Natural killer cell (primary cell): ENCODE data around the gene PRKAR1B. TPM values are rescaled to one million over a fixed set of nuclear protein-coding genes. Genes with fewer than 3 reads are reported as not detected.
"Not testable (repeated sequence)": the region's sequence is repeated elsewhere in the genome, so short reads cannot be mapped to it uniquely, and the experiment has no call there.

ENCODE experiments used
- ATAC-seq, 3 donors: fragments of 150-1000 bp in 2 of 3; fragments of 200-7000 bp in 1 of 3; cut with Tn5 transposase; 1 replicate in 1 of 3; 2 replicates in 2 of 3; pipeline ENCODE4 v1.10.0; 2021; ENCODE audit warnings: mild to moderate bottlenecking in 2 of 3, moderate library complexity in 2 of 3
- DNase-seq, 2 donors: peaks; one replicate each; pipeline versions ENCODE4 v3.0.0 to v3.0.0-alpha.2; 2013 to 2021; ENCODE audit warnings: mixed read lengths in 1 of 2
- H3K27ac ChIP-seq: one replicate; pipeline ENCODE4 v1.5.1; 2013; ENCODE audit warnings: mild to moderate bottlenecking, low read length
- H3K27me3 ChIP-seq: one replicate; pipeline ENCODE4 v1.6.1; 2013; ENCODE audit warnings: low read length; ENCODE audit not compliant: control insufficient read depth, insufficient read depth
- H3K36me3 ChIP-seq: one replicate; pipeline ENCODE4 v1.6.1; 2013; ENCODE audit warnings: low read length; ENCODE audit not compliant: control insufficient read depth, insufficient read depth
- H3K4me1 ChIP-seq: one replicate; pipeline ENCODE4 v1.6.1; 2013; ENCODE audit warnings: low read length; ENCODE audit not compliant: control insufficient read depth, insufficient read depth
- H3K4me3 ChIP-seq: one replicate; pipeline ENCODE4 v1.5.1; 2013; ENCODE audit warnings: low read length
- H3K9me3 ChIP-seq: one replicate; pipeline ENCODE4 v1.6.1; 2013; ENCODE audit warnings: low read length; ENCODE audit not compliant: control insufficient read depth, insufficient read depth
- H3K27ac Mint-ChIP-seq, 2 donors: one replicate each; pipeline ENCODE4 v1.8.0; 2022; ENCODE audit warnings: mild to moderate bottlenecking in 2 of 2, mixed read lengths in 2 of 2, moderate library complexity in 1 of 2
- H3K27me3 Mint-ChIP-seq, 2 donors: one replicate each; pipeline ENCODE4 v1.8.0; 2022; ENCODE audit warnings: low read depth in 2 of 2, mixed read lengths in 2 of 2
- H3K36me3 Mint-ChIP-seq: one replicate; pipeline ENCODE4 v1.8.0; 2022; ENCODE audit warnings: mixed read lengths
- H3K4me1 Mint-ChIP-seq, 2 donors: one replicate each; pipeline ENCODE4 v1.8.0; 2022; ENCODE audit warnings: mixed read lengths in 2 of 2
- H3K4me3 Mint-ChIP-seq: one replicate; pipeline ENCODE4 v1.8.0; 2022; ENCODE audit warnings: mild to moderate bottlenecking, moderate library complexity, mixed read lengths
- H3K9me3 Mint-ChIP-seq, 2 donors: one replicate each; pipeline ENCODE4 v1.8.0; 2022; ENCODE audit warnings: mixed read lengths in 2 of 2
- WGBS: methylation state at CpG from one replicate; pipeline ENCODE4 v1.1.7; 2013; ENCODE audit warnings: missing lambda C conversion rate; ENCODE audit not compliant: insufficient coverage; 5-methylcytosine and 5-hydroxymethylcytosine counted together
- intact Hi-C: fragments of 100-400 bp; cut with micrococcal nuclease; formaldehyde crosslinking; loops from one replicate; pipeline ENCODE4 v1.14.2; 2022
- total RNA-seq, 4 donors: library from RNA; stranded (reverse); fragments of 120-200 nt in 1 of 4; gene quantifications; one replicate each; pipeline versions ENCODE4 v1.2.3 to v1.2.4, GENCODE V29; 2013 to 2022
- TF ChIP-seq, protein P1 (sequence below): fragments of 200-600 bp; IDR thresholded peaks from one replicate; pipeline ENCODE4 v1.8.0; 2022; ENCODE audit warnings: antibody characterized with exemption

The PRKAR1B gene
- total RNA-seq, 3 donors from 2014 or later (not counting 1 experiment from before 2014, with no cell fraction given) = 2.4 to 3.8 (median 3.0) TPM

DNA sequence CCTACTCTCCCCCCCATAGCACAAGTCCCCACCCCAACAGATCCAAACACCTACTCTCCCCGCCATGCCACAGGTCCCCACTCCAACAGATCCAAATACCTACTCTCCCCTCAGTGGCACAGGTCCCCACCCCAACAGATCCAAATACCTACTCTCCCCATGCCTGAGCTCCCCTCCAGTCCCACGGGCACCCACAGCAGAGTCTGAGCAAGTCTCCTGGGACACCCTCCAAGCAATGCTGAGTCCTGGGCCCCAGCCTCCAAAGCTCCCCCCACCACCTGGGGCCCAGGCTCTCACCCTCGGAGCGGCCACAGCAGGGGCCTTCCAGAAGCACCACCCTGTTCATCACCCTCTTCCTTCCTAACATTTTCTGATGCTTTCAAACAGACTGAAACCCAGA is 64.5 kb downstream of the PRKAR1B start:
- Histone ChIP-seq H3K4me1 (no peaks in the 10 kb centered on the region), H3K9me3 (no peaks in the 10 kb centered on the region), H3K27me3 (no peaks in the 10 kb centered on the region), H3K27ac (no peak overlapping the region), H3K4me3 (no peak overlapping the region), H3K36me3 (no peaks in the 10 kb centered on the region)
- H3K27ac Mint-ChIP-seq = peak overlapping the region in 1 of 2 donors; percentile 15
- TF ChIP-seq, protein P1, sequence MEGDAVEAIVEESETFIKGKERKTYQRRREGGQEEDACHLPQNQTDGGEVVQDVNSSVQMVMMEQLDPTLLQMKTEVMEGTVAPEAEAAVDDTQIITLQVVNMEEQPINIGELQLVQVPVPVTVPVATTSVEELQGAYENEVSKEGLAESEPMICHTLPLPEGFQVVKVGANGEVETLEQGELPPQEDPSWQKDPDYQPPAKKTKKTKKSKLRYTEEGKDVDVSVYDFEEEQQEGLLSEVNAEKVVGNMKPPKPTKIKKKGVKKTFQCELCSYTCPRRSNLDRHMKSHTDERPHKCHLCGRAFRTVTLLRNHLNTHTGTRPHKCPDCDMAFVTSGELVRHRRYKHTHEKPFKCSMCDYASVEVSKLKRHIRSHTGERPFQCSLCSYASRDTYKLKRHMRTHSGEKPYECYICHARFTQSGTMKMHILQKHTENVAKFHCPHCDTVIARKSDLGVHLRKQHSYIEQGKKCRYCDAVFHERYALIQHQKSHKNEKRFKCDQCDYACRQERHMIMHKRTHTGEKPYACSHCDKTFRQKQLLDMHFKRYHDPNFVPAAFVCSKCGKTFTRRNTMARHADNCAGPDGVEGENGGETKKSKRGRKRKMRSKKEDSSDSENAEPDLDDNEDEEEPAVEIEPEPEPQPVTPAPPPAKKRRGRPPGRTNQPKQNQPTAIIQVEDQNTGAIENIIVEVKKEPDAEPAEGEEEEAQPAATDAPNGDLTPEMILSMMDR = no peak
- ATAC-seq (no peak), DNase-seq (no peak)
- H3K36me3 Mint-ChIP-seq = no peaks in the 10 kb centered on the region
- no peaks in the 10 kb centered on the region for H3K27me3 Mint-ChIP-seq
- 92% methylated on average over 4 of the region's 4 CpGs for WGBS
- intact Hi-C loops = no loop called here
- H3K4me3 Mint-ChIP-seq = no peak overlapping the region
- peaks cover 0 to 8% of the 10 kb centered on the region in 2 donors for H3K4me1 Mint-ChIP-seq
- no peaks in the 10 kb centered on the region for H3K9me3 Mint-ChIP-seq

DNA sequence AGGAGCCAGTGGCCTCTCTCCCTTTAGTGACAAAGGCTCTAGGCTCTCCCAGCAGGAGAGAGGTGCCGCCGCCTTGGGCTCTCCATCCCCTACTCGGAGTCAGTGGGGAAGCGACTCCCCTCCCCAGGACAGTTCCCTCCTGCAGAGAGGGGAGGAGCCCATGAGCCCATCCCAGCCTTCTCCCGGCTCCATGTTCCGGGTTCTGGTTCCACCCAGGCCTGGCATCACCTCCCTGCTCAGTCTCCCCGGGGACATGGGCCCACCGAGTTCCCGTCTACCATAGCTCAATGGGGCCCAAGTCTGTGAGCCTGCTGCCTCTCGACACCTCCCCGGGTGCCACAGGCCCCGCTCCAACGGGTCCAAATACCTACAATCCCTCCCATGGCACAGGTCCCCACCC is 67.1 kb downstream of the PRKAR1B start:
- Histone ChIP-seq H3K27ac (no peak overlapping the region), H3K36me3 (no peaks in the 10 kb centered on the region), H3K4me3 (no peak overlapping the region), H3K27me3 (no peaks in the 10 kb centered on the region), H3K9me3 (no peaks in the 10 kb centered on the region), H3K4me1 (no peaks in the 10 kb centered on the region)
- intact Hi-C loops = no loop called here
- TF ChIP-seq, protein P1 = no peak
- Mint-ChIP-seq H3K4me3 (no peak overlapping the region), H3K27ac (no peak overlapping the region), H3K9me3 (no peaks in the 10 kb centered on the region), H3K4me1 (peaks cover 0 to 8% of the 10 kb centered on the region in 2 donors), H3K36me3 (no peaks in the 10 kb centered on the region), H3K27me3 (no peaks in the 10 kb centered on the region)
- WGBS = 95% methylated on average over 13 of the region's 13 CpGs
- no peak for ATAC-seq
- no peak for DNase-seq

DNA sequence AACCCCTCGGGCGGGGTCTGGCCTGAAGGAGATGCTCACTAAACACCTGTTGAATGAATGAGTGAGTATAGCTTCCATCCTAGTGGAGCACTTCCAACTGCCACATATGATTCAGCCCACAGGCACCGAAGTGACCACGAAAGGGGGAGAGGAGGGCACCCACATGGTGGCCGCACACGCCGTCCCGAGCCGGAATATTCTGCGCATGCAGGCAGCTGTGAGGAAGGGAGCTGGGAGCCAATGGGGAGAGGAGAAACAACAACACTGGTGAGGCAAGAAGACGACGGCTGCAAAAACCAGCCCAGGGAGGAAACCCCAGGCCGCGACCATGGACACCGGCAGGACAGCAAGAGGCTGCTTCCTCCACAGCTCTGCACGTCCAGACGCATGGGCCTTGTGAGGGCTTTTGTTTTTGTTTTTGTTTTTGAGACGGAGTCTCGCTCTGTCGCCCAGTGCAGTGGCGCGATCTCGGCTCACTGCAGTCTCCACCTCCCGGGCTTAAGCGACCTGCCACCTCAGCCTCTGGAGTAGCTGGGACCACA is 67.7 kb downstream of the PRKAR1B start:
- Mint-ChIP-seq H3K27ac (no peak overlapping the region), H3K9me3 (no peaks in the 10 kb centered on the region), H3K27me3 (no peaks in the 10 kb centered on the region), H3K36me3 (no peaks in the 10 kb centered on the region), H3K4me1 (peaks cover 0 to 8% of the 10 kb centered on the region in 2 donors), H3K4me3 (no peak overlapping the region)
- ATAC-seq (no peak), DNase-seq (no peak)
- TF ChIP-seq, protein P1 = no peak
- H3K9me3 ChIP-seq = no peaks in the 10 kb centered on the region
- no peaks in the 10 kb centered on the region for H3K36me3 ChIP-seq
- no peak overlapping the region for H3K27ac ChIP-seq
- intact Hi-C loops = no loop called here
- no peak overlapping the region for H3K4me3 ChIP-seq
- H3K27me3 ChIP-seq = no peaks in the 10 kb centered on the region
- H3K4me1 ChIP-seq = no peaks in the 10 kb centered on the region
- 97% methylated on average over 25 of the region's 25 CpGs for WGBS

DNA sequence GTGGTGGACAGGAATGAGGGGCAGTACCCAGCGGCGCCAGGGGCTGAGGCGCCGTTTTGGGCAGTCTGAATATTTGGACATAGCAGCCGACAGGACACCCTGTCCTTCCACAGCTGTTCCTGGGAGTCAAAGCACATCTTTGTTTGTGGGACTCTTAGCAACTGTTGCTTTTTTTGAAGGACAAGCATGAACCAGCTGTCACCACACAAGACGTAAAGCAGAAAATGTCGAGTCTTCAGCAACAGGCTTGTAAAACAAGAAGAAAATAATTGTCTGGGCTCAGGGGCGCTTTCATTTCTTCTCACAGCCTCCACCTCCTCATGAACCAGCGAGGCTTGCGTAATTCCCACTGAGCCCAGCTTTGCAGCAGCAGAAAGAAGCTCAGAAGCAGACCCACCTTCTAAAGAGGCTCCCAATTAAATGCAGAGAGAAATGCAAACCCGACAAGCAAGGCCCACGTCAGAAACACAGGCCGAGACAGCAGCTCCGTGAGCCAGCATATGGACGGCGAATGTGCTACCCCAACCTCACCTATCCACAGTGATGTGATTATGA is 69.4 kb downstream of the PRKAR1B start:
- no peak overlapping the region for H3K4me3 Mint-ChIP-seq
- no peak overlapping the region for H3K27ac Mint-ChIP-seq
- H3K4me1 Mint-ChIP-seq = peaks cover 0 to 4% of the 10 kb centered on the region in 2 donors

DNA sequence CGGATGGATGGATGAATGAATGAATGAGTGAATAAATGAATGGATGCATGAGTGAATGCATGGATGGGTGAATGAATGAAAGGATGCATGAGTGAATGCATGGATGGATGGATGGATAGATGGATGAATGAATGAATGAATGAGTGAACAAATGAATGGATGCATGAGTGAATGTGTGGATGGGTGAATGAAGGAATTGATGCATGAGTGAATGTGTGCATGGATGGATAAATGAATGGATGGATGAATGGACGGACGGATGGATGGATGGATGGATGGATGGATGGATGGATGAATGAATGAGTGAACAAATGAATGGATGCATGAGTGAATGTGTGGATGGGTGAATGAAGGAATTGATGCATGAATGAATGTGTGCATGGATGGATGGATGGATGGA is 70.1 kb downstream of the PRKAR1B start:
- H3K9me3 ChIP-seq, H3K27ac Mint-ChIP-seq, H3K4me1 ChIP-seq, H3K4me1 Mint-ChIP-seq, H3K9me3 Mint-ChIP-seq, H3K36me3 ChIP-seq, H3K4me3 ChIP-seq, DNase-seq, intact Hi-C loops, H3K27me3 ChIP-seq, H3K36me3 Mint-ChIP-seq, H3K27me3 Mint-ChIP-seq, H3K4me3 Mint-ChIP-seq, H3K27ac ChIP-seq, ATAC-seq: not testable (repeated sequence)
- WGBS = 91% methylated on average over 3 of the region's 3 CpGs

More for the DNA sequence above, 69.4 kb downstream of the PRKAR1B start:
- Histone ChIP-seq H3K4me3 (no peak overlapping the region), H3K36me3 (no peaks in the 10 kb centered on the region), H3K27ac (no peak overlapping the region), H3K9me3 (peaks cover 2% of the 10 kb centered on the region), H3K4me1 (no peaks in the 10 kb centered on the region), H3K27me3 (no peaks in the 10 kb centered on the region)
- no peaks in the 10 kb centered on the region for H3K9me3 Mint-ChIP-seq
- ATAC-seq = no peak
- WGBS = 95% methylated on average over 16 of the region's 16 CpGs
- no peaks in the 10 kb centered on the region for H3K27me3 Mint-ChIP-seq
- TF ChIP-seq, protein P1 = no peak
- intact Hi-C loops = no loop called here
- no peak for DNase-seq
- no peaks in the 10 kb centered on the region for H3K36me3 Mint-ChIP-seq
